Liver (tissue), 9 donors: ENCODE results near the gene SLC2A4RG. TPM values are rescaled to one million over a fixed set of nuclear protein-coding genes. Genes with fewer than 3 reads are reported as not detected.
A peak's percentile ranks its signal among the peaks of the same experiment; 100 is the strongest.

Source experiments
- DNase-seq: peaks from one replicate; pipeline ENCODE4 v3.0.0-alpha.2; 2017; ENCODE audit warnings: low spot score
- H3K27ac ChIP-seq, 2 donors: one replicate each; pipeline ENCODE4 v1.7.0; 2013; ENCODE audit warnings: inconsistent platforms in 2 of 2, low read length in 2 of 2, control low read depth in 1 of 2, low read depth in 1 of 2, mild to moderate bottlenecking in 1 of 2
- H3K27me3 ChIP-seq, 4 donors: one replicate each; pipeline versions ENCODE4 v1.6.1 to v1.7.0; 2013; ENCODE audit warnings: low read length in 3 of 4, inconsistent platforms in 1 of 4, mild to moderate bottlenecking in 1 of 4, moderate library complexity in 1 of 4; ENCODE audit not compliant: control insufficient read depth in 4 of 4, insufficient read depth in 4 of 4
- H3K36me3 ChIP-seq, 4 donors: one replicate each; pipeline versions ENCODE4 v1.6.1 to v1.7.0; 2013; ENCODE audit warnings: low read length in 3 of 4, mild to moderate bottlenecking in 3 of 4, low read depth in 1 of 4, moderate library complexity in 1 of 4; ENCODE audit not compliant: control insufficient read depth in 4 of 4, insufficient read depth in 3 of 4
- H3K4me1 ChIP-seq, 4 donors: one replicate each; pipeline versions ENCODE4 v1.6.1 to v1.7.0; 2013; ENCODE audit warnings: low read length in 3 of 4, mild to moderate bottlenecking in 3 of 4, moderate library complexity in 1 of 4; ENCODE audit not compliant: control insufficient read depth in 4 of 4, insufficient read depth in 4 of 4
- H3K4me3 ChIP-seq, 3 donors: one replicate each; pipeline versions ENCODE4 v1.6.1 to v1.7.0; 2013; ENCODE audit warnings: low read length in 3 of 3, control low read depth in 1 of 3, low read depth in 1 of 3, mild to moderate bottlenecking in 1 of 3
- H3K9ac ChIP-seq, 2 donors: one replicate each; pipeline ENCODE4 v1.7.0; 2013; ENCODE audit warnings: low read length in 2 of 2, mild to moderate bottlenecking in 2 of 2, moderate library complexity in 2 of 2, control low read depth in 1 of 2, low read depth in 1 of 2
- H3K9me3 ChIP-seq, 4 donors: one replicate each; pipeline versions ENCODE4 v1.6.1 to v1.7.0; 2013; ENCODE audit warnings: low read length in 3 of 4; ENCODE audit not compliant: control insufficient read depth in 4 of 4
- ATF3 ChIP-seq: IDR thresholded peaks from 2 replicates; pipeline ENCODE4 v1.6.1; 2016; ENCODE audit warnings: antibody characterized with exemption
- CTCF ChIP-seq: fragments of 150-350 bp; IDR thresholded peaks from 2 replicates; pipeline ENCODE4 v1.5.1; 2017; ENCODE audit warnings: improper control_type of control experiment, low read depth, low read length; ENCODE audit not compliant: missing input control
- EGR1 ChIP-seq, 2 donors: IDR thresholded peaks; 2 replicates each; pipeline ENCODE4 v1.6.1; 2016 to 2018; ENCODE audit warnings: antibody characterized with exemption in 2 of 2, low read depth in 2 of 2
- FOXA1 ChIP-seq: IDR thresholded peaks from 2 replicates; pipeline ENCODE4 v1.6.1; 2016; ENCODE audit warnings: antibody characterized with exemption
- FOXA2 ChIP-seq: IDR thresholded peaks from 2 replicates; pipeline ENCODE4 v1.6.1; 2016; ENCODE audit warnings: antibody characterized with exemption
- GABPA ChIP-seq, 2 donors: IDR thresholded peaks in 1 of 2; conservative IDR thresholded peaks in 1 of 2; 2 replicates each; pipeline ENCODE4 v1.6.1; 2016; ENCODE audit warnings: antibody characterized with exemption in 2 of 2, mild to moderate bottlenecking in 1 of 2, moderate library complexity in 1 of 2
- HNF4A ChIP-seq, 2 donors: conservative IDR thresholded peaks; 2 replicates each; pipeline ENCODE4 v1.6.1; 2016; ENCODE audit warnings: antibody characterized with exemption in 2 of 2, mild to moderate bottlenecking in 2 of 2
- HNF4G ChIP-seq: IDR thresholded peaks from 2 replicates; pipeline ENCODE4 v1.6.1; 2016; ENCODE audit warnings: antibody characterized with exemption
- JUND ChIP-seq, 2 donors: IDR thresholded peaks; 2 replicates each; pipeline ENCODE4 v1.6.1; 2016; ENCODE audit warnings: antibody characterized with exemption in 2 of 2
- MAX ChIP-seq: IDR thresholded peaks from 2 replicates; pipeline ENCODE4 v1.6.1; 2016; ENCODE audit warnings: antibody characterized with exemption
- NR2F2 ChIP-seq: IDR thresholded peaks from 2 replicates; pipeline ENCODE4 v1.6.1; 2016; ENCODE audit warnings: antibody characterized with exemption
- RAD21 ChIP-seq, 2 donors: IDR thresholded peaks; 2 replicates each; pipeline ENCODE4 v1.6.1; 2016; ENCODE audit warnings: antibody characterized with exemption in 2 of 2, mild to moderate bottlenecking in 2 of 2
- REST ChIP-seq: IDR thresholded peaks from 2 replicates; pipeline ENCODE4 v1.6.1; 2016; ENCODE audit warnings: antibody characterized with exemption, mild to moderate bottlenecking
- RXRA ChIP-seq, 2 donors: IDR thresholded peaks; 2 replicates each; pipeline ENCODE4 v1.6.1; 2017 to 2018; ENCODE audit warnings: antibody characterized with exemption in 2 of 2, mild to moderate bottlenecking in 1 of 2
- SP1 ChIP-seq: IDR thresholded peaks from 2 replicates; pipeline ENCODE4 v1.6.1; 2018; ENCODE audit warnings: antibody characterized with exemption, mild to moderate bottlenecking
- TAF1 ChIP-seq: conservative IDR thresholded peaks from 2 replicates; pipeline ENCODE4 v1.6.1; 2016; ENCODE audit warnings: antibody characterized with exemption, mild to moderate bottlenecking
- YY1 ChIP-seq: IDR thresholded peaks from 2 replicates; pipeline ENCODE4 v1.6.1; 2016; ENCODE audit warnings: antibody characterized with exemption, mild to moderate bottlenecking
- ZBTB33 ChIP-seq: IDR thresholded peaks from 2 replicates; pipeline ENCODE4 v1.6.1; 2016; ENCODE audit warnings: antibody characterized with exemption
- WGBS: extraction: QIAGEN DNeasy Blood & Tissue Kit; methylation state at CpG from one replicate; pipeline ENCODE4 v1.1.7; 2013; 5-methylcytosine and 5-hydroxymethylcytosine counted together
- polyA plus RNA-seq, 2 donors: library from polyadenylated mRNA; stranded (reverse) in 1 of 2; unstranded in 1 of 2; fragments of 200-250 nt in 1 of 2; fragments of >200 nt in 1 of 2; fragmentation: Nextera tagmentation in 1 of 2; extraction: Ambion mirVana in 1 of 2; gene quantifications; one replicate each; pipeline versions ENCODE4 v1.2.1 to v1.2.3, GENCODE V29; 2013 to 2015
- total RNA-seq, 2 donors: library from RNA; depleted of rRNA; stranded (reverse); fragments of >200 nt; gene quantifications; one replicate each; pipeline ENCODE4 v1.2.3, GENCODE V29; 2014
- donor health status: healthy.
- donor health status: healthy.
- donor health status: healthy.
- donor health status: healthy.
- donor health status: healthy.

Gene SLC2A4RG
- total and polyA plus RNA-seq, 4 donors = 22.2 to 39.7 (median 29.4) TPM

GRCh38 chr20:63733579-63734081, 5.9 kb upstream of the SLC2A4RG start:
- Histone ChIP-seq H3K9ac (no peak overlapping the region), H3K27ac (peak overlapping the region in 1 of 2 donors; percentile 64), H3K4me1 (peaks cover 6 to 63% (median 47%) of the 10 kb centered on the region in 4 donors), H3K4me3 (no peak overlapping the region), H3K9me3 (no peaks in the 10 kb centered on the region), H3K27me3 (no peaks in the 10 kb centered on the region), H3K36me3 (no peaks in the 10 kb centered on the region)
- WGBS = 91% methylated on average over 18 of the region's 18 CpGs
- TF ChIP-seq ZBTB33 = no peak
- no peak for TF ChIP-seq JUND (IDR thresholded peaks at IDR 0.05)
- no peak for TF ChIP-seq RAD21 (IDR thresholded peaks at IDR 0.05)
- no peak for DNase-seq

GRCh38 chr20:63734111-63734945, 5.2 kb upstream of the SLC2A4RG start:
- Histone ChIP-seq H3K9me3 (no peaks in the 10 kb centered on the region), H3K27me3 (no peaks in the 10 kb centered on the region), H3K9ac (no peak overlapping the region), H3K4me1 (peaks cover 6 to 65% (median 42%) of the 10 kb centered on the region in 4 donors), H3K36me3 (no peaks in the 10 kb centered on the region), H3K4me3 (peak overlapping the region; percentile 50 to 86 (median 54)), H3K27ac (peak overlapping the region; percentile 33 to 64)
- 41% methylated on average over 25 of the region's 25 CpGs for WGBS
- TF ChIP-seq JUND (IDR thresholded peaks at IDR 0.05) = peak; percentile 13 to 38
- TF ChIP-seq SP1 = peak; percentile 96
- peak; percentile 98 for TF ChIP-seq NR2F2
- peak; percentile 71 for TF ChIP-seq YY1
- peak; percentile 64 for TF ChIP-seq REST
- TF ChIP-seq CTCF = no peak
- peak; percentile 99 for TF ChIP-seq RXRA (IDR thresholded peaks at IDR 0.05)
- TF ChIP-seq RAD21 (IDR thresholded peaks at IDR 0.05) = peak in 1 of 2 donors; percentile 56
- TF ChIP-seq MAX = peak; percentile 85
- TF ChIP-seq ZBTB33 = no peak
- peak; percentile 100 for TF ChIP-seq HNF4G
- no peak for TF ChIP-seq FOXA2
- TF ChIP-seq EGR1 (IDR thresholded peaks at IDR 0.05; ENCODE audit: low read depth in 2 of 2) = peak in 1 of 2 donors; percentile 58
- peak; percentile 63 for TF ChIP-seq ATF3
- TF ChIP-seq HNF4A (conservative IDR thresholded peaks at IDR 0.05) = peak; percentile 100
- no peak for TF ChIP-seq FOXA1
- TF ChIP-seq GABPA (IDR thresholded peaks at IDR 0.05 in 1 of 2, conservative IDR thresholded peaks at IDR 0.05 in 1 of 2) = peak in 1 of 2 donors; percentile 60
- TF ChIP-seq TAF1 = peak; percentile 51
- DNase-seq = peak; percentile 63
